Sigmoid colon (tissue), 4 donors: Measurements from ENCODE around the gene IGFBP2.
A peak's percentile ranks its signal among the peaks of the same experiment; 100 is the strongest.

Experiments used
- EP300 ChIP-seq, 4 donors: sonication (generic); formaldehyde crosslinking; IDR thresholded peaks; one replicate each; pipeline ENCODE4 v1.6.1; 2017; ENCODE audit warnings: antibody characterized with exemption in 4 of 4
- POLR2A ChIP-seq, 2 donors: fragments of 450-650 bp; IDR thresholded peaks; one replicate each; pipeline ENCODE4 v1.6.1; 2016; ENCODE audit warnings: antibody characterized with exemption in 2 of 2, mild to moderate bottlenecking in 2 of 2, moderate library complexity in 2 of 2
- POLR2AphosphoS5 ChIP-seq, 4 donors: sonication (generic); formaldehyde crosslinking; IDR thresholded peaks; one replicate each; pipeline ENCODE4 v1.6.1; 2017; ENCODE audit warnings: antibody characterized with exemption in 4 of 4
- TF ChIP-seq, protein P1 (sequence below), 4 experiments: fragments of 450-650 bp in 3 of 4; fragments of 200-600 bp in 1 of 4; IDR thresholded peaks; one replicate each; pipeline ENCODE4 v1.5.1; 2016 to 2019; ENCODE audit warnings: antibody characterized with exemption in 4 of 4, mild to moderate bottlenecking in 3 of 4, moderate library complexity in 2 of 4

DNA sequence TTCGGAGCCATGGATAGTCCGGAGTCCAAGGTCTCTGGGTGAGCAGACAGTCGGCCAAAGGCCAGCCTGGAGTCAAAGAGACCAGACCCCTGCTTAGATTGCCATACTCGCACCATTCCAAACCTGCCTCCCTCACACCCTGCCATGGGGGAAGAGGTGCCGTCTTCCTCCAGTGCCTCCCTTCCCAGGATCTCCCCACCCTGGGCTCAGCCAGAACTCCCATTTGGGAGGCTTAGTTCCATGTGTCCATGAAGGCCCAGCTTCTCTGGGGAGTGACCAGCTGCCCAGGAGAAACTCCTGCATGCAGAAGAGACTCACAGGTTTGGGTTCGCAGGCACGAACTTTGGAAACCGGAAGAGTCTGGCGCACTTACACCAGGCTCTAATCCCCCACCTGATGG lies 40.4 kb downstream of the IGFBP2 start:
- TF ChIP-seq, protein P1, sequence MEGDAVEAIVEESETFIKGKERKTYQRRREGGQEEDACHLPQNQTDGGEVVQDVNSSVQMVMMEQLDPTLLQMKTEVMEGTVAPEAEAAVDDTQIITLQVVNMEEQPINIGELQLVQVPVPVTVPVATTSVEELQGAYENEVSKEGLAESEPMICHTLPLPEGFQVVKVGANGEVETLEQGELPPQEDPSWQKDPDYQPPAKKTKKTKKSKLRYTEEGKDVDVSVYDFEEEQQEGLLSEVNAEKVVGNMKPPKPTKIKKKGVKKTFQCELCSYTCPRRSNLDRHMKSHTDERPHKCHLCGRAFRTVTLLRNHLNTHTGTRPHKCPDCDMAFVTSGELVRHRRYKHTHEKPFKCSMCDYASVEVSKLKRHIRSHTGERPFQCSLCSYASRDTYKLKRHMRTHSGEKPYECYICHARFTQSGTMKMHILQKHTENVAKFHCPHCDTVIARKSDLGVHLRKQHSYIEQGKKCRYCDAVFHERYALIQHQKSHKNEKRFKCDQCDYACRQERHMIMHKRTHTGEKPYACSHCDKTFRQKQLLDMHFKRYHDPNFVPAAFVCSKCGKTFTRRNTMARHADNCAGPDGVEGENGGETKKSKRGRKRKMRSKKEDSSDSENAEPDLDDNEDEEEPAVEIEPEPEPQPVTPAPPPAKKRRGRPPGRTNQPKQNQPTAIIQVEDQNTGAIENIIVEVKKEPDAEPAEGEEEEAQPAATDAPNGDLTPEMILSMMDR (IDR thresholded peaks at IDR 0.05): no peak
- TF ChIP-seq POLR2A (IDR thresholded peaks at IDR 0.05) (no peak), EP300 (IDR thresholded peaks at IDR 0.05) (no peak), POLR2AphosphoS5 (IDR thresholded peaks at IDR 0.05) (peak in 1 of 4 donors; percentile 3)
